ENCODE data around the gene CDH22. TPM values are rescaled to one million over a fixed set of nuclear protein-coding genes. Genes with fewer than 3 reads are reported as not detected.

The CDH22 gene
- total RNA-seq, 1 donor from 2014 or later: 0.13 TPM

GRCh38 chr20:46268662-46269061 is 39.6 kb downstream of the CDH22 start:
- no peaks in the 10 kb centered on the region for H3K79me2 ChIP-seq (ENCODE audit: low read depth)
- peaks cover 17% of the 10 kb centered on the region for H3K4me1 ChIP-seq
- peak overlapping the region; percentile 9 for H3K4me2 ChIP-seq
- H2AFZ ChIP-seq (replicated peaks): no peak overlapping the region
- Mint-ChIP-seq H3K9me3 (peaks cover 3% of the 10 kb centered on the region), H3K27me3 (ENCODE audit: insufficient read depth, low read depth) (peaks cover 18% of the 10 kb centered on the region), H3K4me3 (peak overlapping the region; percentile 5), H3K4me1 (peaks cover 17% of the 10 kb centered on the region), H3K36me3 (no peaks in the 10 kb centered on the region), H3K27ac (no peak overlapping the region)
- no peaks in the 10 kb centered on the region for H3K9me3 ChIP-seq (ENCODE audit: low read depth)
- H3K4me3 ChIP-seq: no peak overlapping the region
- peaks cover 11% of the 10 kb centered on the region for H3F3A ChIP-seq (ENCODE audit: low read depth)
- no peaks in the 10 kb centered on the region for H3K36me3 ChIP-seq
- no peak overlapping the region for H3K27ac ChIP-seq
- H3K27me3 ChIP-seq: no peaks in the 10 kb centered on the region
- no peak for DNase-seq (ENCODE audit: low spot score)
- peaks cover 7% of the 10 kb centered on the region for H4K20me1 ChIP-seq (ENCODE audit: low read depth)
- TF ChIP-seq EZH2phosphoT487 (IDR thresholded peaks at IDR 0.05) (no peak), EZH2 (IDR thresholded peaks at IDR 0.05) (no peak), CTCF (IDR thresholded peaks at IDR 0.05) (no peak)
- no peak overlapping the region for H3K9ac ChIP-seq

- Histone ChIP-seq H3K4me2 (peak overlapping the region; percentile 9), H4K20me1 (ENCODE audit: low read depth) (peaks cover 7% of the 10 kb centered on the region), H3K27ac (no peak overlapping the region), H3F3A (ENCODE audit: low read depth) (peaks cover 11% of the 10 kb centered on the region), H3K4me1 (peaks cover 14% of the 10 kb centered on the region), H3K27me3 (no peaks in the 10 kb centered on the region), H3K9ac (no peak overlapping the region), H3K9me3 (ENCODE audit: low read depth) (no peaks in the 10 kb centered on the region), H3K4me3 (no peak overlapping the region), H2AFZ (replicated peaks) (no peak overlapping the region), H3K36me3 (no peaks in the 10 kb centered on the region), H3K79me2 (ENCODE audit: low read depth) (no peaks in the 10 kb centered on the region)
- no peak overlapping the region for H3K4me3 Mint-ChIP-seq
- H3K36me3 Mint-ChIP-seq: no peaks in the 10 kb centered on the region
- peaks cover 17% of the 10 kb centered on the region for H3K4me1 Mint-ChIP-seq
- no peaks in the 10 kb centered on the region for H3K9me3 Mint-ChIP-seq
- no peak for TF ChIP-seq CTCF (IDR thresholded peaks at IDR 0.05)
- no peak for TF ChIP-seq EZH2 (IDR thresholded peaks at IDR 0.05)
- TF ChIP-seq EZH2phosphoT487 (IDR thresholded peaks at IDR 0.05): no peak
- H3K27me3 Mint-ChIP-seq (ENCODE audit: insufficient read depth, low read depth): peaks cover 17% of the 10 kb centered on the region
- no peak overlapping the region for H3K27ac Mint-ChIP-seq
- DNase-seq (ENCODE audit: low spot score): peak; percentile 62
These were observed 40.1 kb downstream of the CDH22 start for GRCh38 chr20:46268131-46268614.

- peak overlapping the region; percentile 9 for H3K4me2 ChIP-seq
- Mint-ChIP-seq H3K36me3 (no peaks in the 10 kb centered on the region), H3K27ac (peak overlapping the region; percentile 27)
These were observed 40.9 kb downstream of the CDH22 start for GRCh38 chr20:46267108-46268105.

More at GRCh38 chr20:46267108-46268105, 40.9 kb downstream of the CDH22 start:
- Histone ChIP-seq H3K79me2 (ENCODE audit: low read depth) (no peaks in the 10 kb centered on the region), H3K9ac (no peak overlapping the region), H3K36me3 (no peaks in the 10 kb centered on the region), H3K27ac (no peak overlapping the region), H3K4me1 (peaks cover 14% of the 10 kb centered on the region), H2AFZ (replicated peaks) (no peak overlapping the region), H3F3A (ENCODE audit: low read depth) (peaks cover 11% of the 10 kb centered on the region), H4K20me1 (ENCODE audit: low read depth) (peaks cover 7% of the 10 kb centered on the region), H3K9me3 (ENCODE audit: low read depth) (no peaks in the 10 kb centered on the region), H3K4me3 (no peak overlapping the region), H3K27me3 (no peaks in the 10 kb centered on the region)
- Mint-ChIP-seq H3K27me3 (ENCODE audit: insufficient read depth, low read depth) (peaks cover 23% of the 10 kb centered on the region), H3K9me3 (no peaks in the 10 kb centered on the region), H3K4me3 (no peak overlapping the region), H3K4me1 (peaks cover 20% of the 10 kb centered on the region)
- DNase-seq (ENCODE audit: low spot score): no peak
- TF ChIP-seq EZH2 (IDR thresholded peaks at IDR 0.05): no peak
- no peak for TF ChIP-seq EZH2phosphoT487 (IDR thresholded peaks at IDR 0.05)
- TF ChIP-seq CTCF (IDR thresholded peaks at IDR 0.05): no peak
